GM18861 (cell line): ENCODE results near the gene ELP4.
"Not testable (repeated sequence)": the region's sequence is repeated elsewhere in the genome, so short reads cannot be mapped to it uniquely, and the experiment has no call there.

ENCODE experiments used
- ATAC-seq: cut with Tn5 transposase; IDR thresholded peaks from one replicate; pipeline ENCODE4 v1.9.1; 2021; ENCODE audit not compliant: unreplicated experiment

Gene ELP4

GRCh38 chr11:31643857-31644256 is 134.3 kb downstream of the ELP4 start:
- ATAC-seq: no peak

- no peak for ATAC-seq
Measured at GRCh38 chr11:31645747-31646146, 136.2 kb downstream of the ELP4 start.

GRCh38 chr11:31646216-31646615 is 136.6 kb downstream of the ELP4 start:
- no peak for ATAC-seq

GRCh38 chr11:31649129-31649966 is 139.8 kb downstream of the ELP4 start:
- no peak for ATAC-seq

- ATAC-seq: no peak
Measured at GRCh38 chr11:31651208-31651607, 141.6 kb downstream of the ELP4 start.

- peak; percentile 59 for ATAC-seq
Measured at GRCh38 chr11:31651822-31652221, 142.3 kb downstream of the ELP4 start.

- no peak for ATAC-seq
Measured at GRCh38 chr11:31652528-31652927, 143.0 kb downstream of the ELP4 start.

- no peak for ATAC-seq
Measured at GRCh38 chr11:31655483-31655882, 145.9 kb downstream of the ELP4 start.

- no peak for ATAC-seq
Measured at GRCh38 chr11:31656051-31656450, 146.5 kb downstream of the ELP4 start.

- no peak for ATAC-seq
Measured at GRCh38 chr11:31657091-31657490, 147.5 kb downstream of the ELP4 start.

- ATAC-seq: no peak
Measured at GRCh38 chr11:31664129-31664528, 154.6 kb downstream of the ELP4 start.

- no peak for ATAC-seq
Measured at GRCh38 chr11:31664954-31665353, 155.4 kb downstream of the ELP4 start.

- no peak for ATAC-seq
Measured at GRCh38 chr11:31671681-31672080, 162.1 kb downstream of the ELP4 start.

- ATAC-seq: not testable (repeated sequence)
Measured at GRCh38 chr11:31673108-31673507, 163.5 kb downstream of the ELP4 start.

GRCh38 chr11:31676280-31676982 is 166.9 kb downstream of the ELP4 start:
- ATAC-seq: no peak

- ATAC-seq: no peak
Measured at GRCh38 chr11:31680770-31681169, 171.2 kb downstream of the ELP4 start.

- no peak for ATAC-seq
Measured at GRCh38 chr11:31687256-31687655, 177.7 kb downstream of the ELP4 start.

GRCh38 chr11:31687861-31688260 is 178.3 kb downstream of the ELP4 start:
- ATAC-seq: no peak

- no peak for ATAC-seq
Measured at GRCh38 chr11:31689559-31689958, 180.0 kb downstream of the ELP4 start.

GRCh38 chr11:31690041-31690440 is 180.5 kb downstream of the ELP4 start:
- ATAC-seq: no peak

GRCh38 chr11:31690516-31690915 is 180.9 kb downstream of the ELP4 start:
- ATAC-seq: no peak

- no peak for ATAC-seq
Measured at GRCh38 chr11:31692466-31692865, 182.9 kb downstream of the ELP4 start.
